Measurements from ENCODE around the gene CFAP221.

CFAP221 gene

GRCh38 chr2:119531292-119531691, 13.0 kb upstream of the CFAP221 start:
- in situ Hi-C loops (cut with MboI; ENCODE audit: low pct_unique_long_range_greater_than_20kb, low sequenced_read_pairs), result no loop called here
- DNase-seq, result peak; percentile 15

DNA sequence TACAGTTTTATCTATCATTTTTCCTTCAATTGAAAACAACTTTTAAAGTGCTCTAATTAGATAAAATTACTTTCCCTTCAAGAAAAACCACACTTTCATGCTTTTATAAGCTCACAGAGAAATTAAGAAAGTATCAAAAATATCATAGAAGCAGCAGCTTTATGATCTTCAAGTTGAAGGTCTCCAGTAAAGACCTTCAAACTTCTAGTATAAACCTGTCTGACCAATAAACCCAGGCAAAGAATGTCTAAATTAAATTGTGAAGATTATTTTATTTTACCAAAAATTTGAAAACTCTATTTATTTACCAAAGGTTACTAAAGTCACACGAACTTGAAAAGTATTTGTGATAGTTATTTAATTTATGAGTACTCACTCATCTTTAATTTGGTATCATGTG, 10.7 kb upstream of the CFAP221 start:
- DNase-seq, result no peak
- in situ Hi-C loops (cut with MboI; ENCODE audit: low pct_unique_long_range_greater_than_20kb, low sequenced_read_pairs), result no loop called here

GRCh38 chr2:119536211-119536610, 8.0 kb upstream of the CFAP221 start:
- no peak for DNase-seq

GRCh38 chr2:119536707-119537106, 7.5 kb upstream of the CFAP221 start:
- in situ Hi-C loops (cut with MboI; ENCODE audit: low pct_unique_long_range_greater_than_20kb, low sequenced_read_pairs), result no loop called here
- no peak for DNase-seq

More at GRCh38 chr2:119536211-119536610, 8.0 kb upstream of the CFAP221 start:
- in situ Hi-C loops (cut with MboI; ENCODE audit: low pct_unique_long_range_greater_than_20kb, low sequenced_read_pairs), result no loop called here

- in situ Hi-C loops (cut with MboI; ENCODE audit: low pct_unique_long_range_greater_than_20kb, low sequenced_read_pairs), result no loop called here
- DNase-seq, result no peak
These were observed 6.5 kb upstream of the CFAP221 start for GRCh38 chr2:119537792-119538191.

- DNase-seq, result no peak
- in situ Hi-C loops (cut with MboI; ENCODE audit: low pct_unique_long_range_greater_than_20kb, low sequenced_read_pairs), result no loop called here
These were observed 2.8 kb upstream of the CFAP221 start for GRCh38 chr2:119541476-119541875.

DNA sequence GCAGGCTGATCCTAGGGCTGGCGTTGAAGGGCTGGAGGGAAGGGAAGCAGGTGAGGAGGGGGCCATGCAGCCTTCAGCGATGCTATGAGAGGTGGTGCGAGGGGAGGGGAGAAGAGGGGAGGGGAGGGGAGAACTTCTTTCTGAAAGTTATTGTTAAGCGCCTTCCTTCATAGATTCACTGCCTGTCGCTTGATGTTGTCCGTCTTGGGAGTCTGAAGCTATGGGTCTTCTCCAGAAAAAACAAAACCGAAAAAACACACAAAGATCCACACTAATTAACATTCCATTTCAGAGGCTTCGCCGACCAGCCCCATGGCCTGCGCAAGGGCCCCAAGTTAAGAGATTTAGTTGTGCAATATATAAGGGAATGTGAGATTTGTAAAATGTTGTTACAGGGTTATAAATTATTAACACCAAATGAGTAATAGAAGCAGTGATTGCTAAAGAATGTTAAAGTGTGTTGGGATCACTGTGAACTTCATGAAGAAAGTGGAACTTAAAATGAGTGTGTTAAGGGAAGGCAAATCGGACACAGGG, 758 bp downstream of the CFAP221 start:
- in situ Hi-C loops (cut with MboI; ENCODE audit: low pct_unique_long_range_greater_than_20kb, low sequenced_read_pairs), result no loop called here
- no peak for DNase-seq

GRCh38 chr2:119545754-119546446, 1.7 kb downstream of the CFAP221 start:
- in situ Hi-C loops (cut with MboI; ENCODE audit: low pct_unique_long_range_greater_than_20kb, low sequenced_read_pairs), result no loop called here
- no peak for DNase-seq

DNA sequence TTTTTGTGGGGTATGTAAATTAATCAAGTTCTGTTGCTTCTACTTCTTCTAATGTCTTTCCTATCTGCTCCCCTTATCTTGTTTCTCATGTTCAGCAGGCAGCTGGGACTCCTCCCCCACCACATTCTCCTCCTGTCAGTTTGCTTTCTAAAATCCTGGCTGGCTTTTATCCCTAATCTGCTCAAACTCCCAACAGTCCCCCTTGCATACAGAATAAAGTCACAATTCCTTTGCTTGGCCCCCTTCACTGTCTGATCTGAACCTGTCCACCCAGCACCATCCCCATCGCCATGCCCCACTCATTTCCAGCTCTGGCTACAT, 2.2 kb downstream of the CFAP221 start:
- in situ Hi-C loops (cut with MboI; ENCODE audit: low pct_unique_long_range_greater_than_20kb, low sequenced_read_pairs), result no loop called here
- no peak for DNase-seq

DNA sequence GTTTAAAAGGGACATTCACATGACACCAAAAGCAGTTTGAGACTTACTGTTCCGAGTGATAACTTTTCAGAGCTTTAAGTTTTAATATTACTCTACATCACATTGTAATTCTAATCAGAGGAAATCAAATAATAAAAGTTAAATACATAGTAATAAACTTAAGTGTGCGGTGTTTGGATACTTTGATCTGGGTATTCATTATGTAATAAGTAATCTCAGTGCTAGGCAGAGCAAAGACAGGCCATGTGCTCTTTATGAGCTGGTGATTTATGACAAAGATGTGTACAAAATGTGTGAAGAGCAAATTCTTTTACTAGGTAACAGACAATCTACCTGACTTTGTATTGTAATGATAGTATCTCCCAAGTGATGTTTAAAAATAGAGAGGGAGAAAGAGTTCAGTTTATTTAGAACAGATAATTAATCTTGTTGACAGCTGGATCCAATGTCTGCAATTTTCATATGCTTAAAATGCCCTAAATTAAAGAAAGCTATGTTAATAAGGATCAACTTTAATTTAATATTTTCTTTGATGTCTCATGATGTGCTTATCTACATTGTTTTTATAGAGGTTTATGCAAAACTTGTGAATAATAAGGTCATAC, 4.4 kb downstream of the CFAP221 start:
- DNase-seq, result no peak
- in situ Hi-C loops (cut with MboI; ENCODE audit: low pct_unique_long_range_greater_than_20kb, low sequenced_read_pairs), result no loop called here

DNA sequence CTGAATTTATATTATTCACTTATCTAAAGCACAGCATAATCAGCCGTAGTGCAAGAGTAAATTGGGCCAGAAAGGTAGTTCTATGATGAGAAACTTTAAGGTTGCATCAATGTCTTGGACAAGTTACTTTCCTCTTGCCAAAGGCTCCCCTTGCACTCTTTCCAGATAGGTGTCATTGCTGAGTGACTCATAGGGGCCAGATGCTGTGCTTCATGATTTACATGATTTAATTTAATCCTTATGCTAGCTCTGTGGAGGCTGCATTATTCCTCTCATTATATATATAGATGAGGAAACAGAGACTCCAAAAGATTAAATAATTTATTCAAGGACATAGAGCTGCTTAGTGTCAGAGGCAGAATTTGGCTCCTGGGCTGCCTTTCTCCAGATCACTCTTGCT, 5.0 kb downstream of the CFAP221 start:
- no peak for DNase-seq

GRCh38 chr2:119550346-119550745, 6.1 kb downstream of the CFAP221 start:
- no peak for DNase-seq
- in situ Hi-C loops (cut with MboI; ENCODE audit: low pct_unique_long_range_greater_than_20kb, low sequenced_read_pairs), result no loop called here

More for the DNA sequence above, 5.0 kb downstream of the CFAP221 start:
- in situ Hi-C loops (cut with MboI; ENCODE audit: low pct_unique_long_range_greater_than_20kb, low sequenced_read_pairs), result no loop called here

DNA sequence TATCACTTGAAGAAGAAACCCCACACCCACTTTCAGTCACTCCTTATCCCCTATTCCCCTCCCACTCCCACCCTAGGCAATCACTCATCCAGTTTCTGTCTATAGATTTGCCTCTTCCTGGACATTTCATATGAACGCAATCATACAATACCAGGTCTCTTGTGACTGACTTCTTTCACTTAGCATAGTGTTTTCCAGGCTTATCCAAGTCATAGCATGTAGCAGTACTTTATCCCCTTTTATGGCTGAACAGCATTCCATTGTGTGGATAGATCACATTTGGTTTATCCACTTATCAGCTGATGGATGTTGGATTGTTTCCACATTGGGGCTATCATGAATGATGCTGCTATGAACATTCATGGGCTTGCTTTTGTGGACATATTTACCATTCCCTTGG, 6.6 kb downstream of the CFAP221 start:
- in situ Hi-C loops (cut with MboI; ENCODE audit: low pct_unique_long_range_greater_than_20kb, low sequenced_read_pairs), result no loop called here
- no peak for DNase-seq

DNA sequence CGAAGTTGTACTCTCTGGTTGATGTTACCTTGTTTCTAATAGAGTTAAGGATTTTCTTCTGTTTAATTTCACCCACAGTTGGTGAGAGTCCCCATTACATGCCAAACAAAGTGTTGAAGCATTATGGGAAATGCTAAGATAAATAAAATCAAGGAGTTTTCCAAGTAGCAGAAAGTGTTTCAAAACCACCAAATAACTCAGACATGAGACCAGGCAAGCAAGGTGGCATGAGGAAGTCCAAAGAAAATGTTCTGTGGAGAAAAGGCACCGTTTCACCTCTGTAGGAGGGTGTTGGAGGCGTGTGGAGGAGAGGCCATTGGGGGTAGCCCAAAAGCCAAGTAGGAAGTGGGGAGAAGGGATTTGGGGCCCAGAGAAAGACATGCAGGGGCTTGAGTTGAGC, 8.7 kb downstream of the CFAP221 start:
- in situ Hi-C loops (cut with MboI; ENCODE audit: low pct_unique_long_range_greater_than_20kb, low sequenced_read_pairs), result no loop called here
- peak; percentile 16 for DNase-seq

GRCh38 chr2:119553687-119554344, 9.6 kb downstream of the CFAP221 start:
- DNase-seq, result no peak
- in situ Hi-C loops (cut with MboI; ENCODE audit: low pct_unique_long_range_greater_than_20kb, low sequenced_read_pairs), result no loop called here

DNA sequence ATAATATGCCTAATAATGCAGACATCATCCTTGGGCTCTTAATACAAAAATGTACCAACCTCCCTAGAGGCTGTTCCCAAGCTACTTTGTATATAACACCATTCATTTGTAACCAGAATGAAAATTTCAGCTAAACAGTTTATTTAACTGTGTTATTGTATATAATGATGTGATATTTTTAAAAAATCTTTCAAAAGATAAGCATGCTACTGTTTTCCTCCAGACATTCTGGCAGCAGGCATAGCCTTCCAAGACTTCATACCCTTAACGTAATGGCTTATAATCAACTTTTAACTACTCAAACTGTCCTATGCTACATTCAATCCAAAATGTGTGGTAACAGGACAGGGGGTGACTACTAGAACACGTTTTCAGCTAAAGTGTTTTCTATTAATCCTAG, 21.2 kb downstream of the CFAP221 start:
- DNase-seq, result no peak
- in situ Hi-C loops (cut with MboI; ENCODE audit: low pct_unique_long_range_greater_than_20kb, low sequenced_read_pairs), result no loop called here

- no peak for DNase-seq
- in situ Hi-C loops (cut with MboI; ENCODE audit: low pct_unique_long_range_greater_than_20kb, low sequenced_read_pairs), result no loop called here
These were observed 23.0 kb downstream of the CFAP221 start for GRCh38 chr2:119567292-119567691.

DNA sequence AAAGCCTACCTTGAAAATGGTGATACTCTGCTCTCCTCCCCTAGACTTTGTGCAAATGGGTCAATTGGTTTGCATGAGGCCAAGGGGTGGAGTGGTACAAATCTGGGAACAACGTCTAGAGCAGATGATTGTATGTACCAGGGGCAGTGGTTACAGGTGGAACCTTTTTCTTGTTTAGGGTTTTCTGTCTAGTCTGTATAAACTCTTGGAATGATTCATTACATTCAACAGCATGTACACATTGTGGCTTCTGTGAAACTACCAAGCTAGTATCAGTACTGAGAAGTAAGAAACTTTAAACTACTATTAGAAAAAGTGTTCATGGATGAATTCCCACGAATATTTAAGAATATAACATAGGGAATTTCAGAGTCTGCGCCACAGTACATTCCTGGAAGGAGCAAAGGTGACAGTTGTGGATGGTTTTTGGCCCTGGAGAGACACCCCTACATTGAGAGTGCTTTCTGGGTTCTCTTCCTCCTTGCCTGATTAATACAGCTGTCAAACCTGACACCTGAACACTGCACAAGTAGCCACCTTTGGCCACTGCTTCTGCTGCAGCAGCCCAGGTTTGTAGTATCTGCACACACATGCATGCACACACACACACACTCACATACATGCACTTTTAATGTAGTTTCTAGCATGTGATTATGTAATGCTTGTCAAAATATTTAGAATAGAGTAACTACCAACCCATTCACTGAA, 30.0 kb downstream of the CFAP221 start:
- in situ Hi-C loops (cut with MboI; ENCODE audit: low pct_unique_long_range_greater_than_20kb, low sequenced_read_pairs), result no loop called here
- no peak for DNase-seq

DNA sequence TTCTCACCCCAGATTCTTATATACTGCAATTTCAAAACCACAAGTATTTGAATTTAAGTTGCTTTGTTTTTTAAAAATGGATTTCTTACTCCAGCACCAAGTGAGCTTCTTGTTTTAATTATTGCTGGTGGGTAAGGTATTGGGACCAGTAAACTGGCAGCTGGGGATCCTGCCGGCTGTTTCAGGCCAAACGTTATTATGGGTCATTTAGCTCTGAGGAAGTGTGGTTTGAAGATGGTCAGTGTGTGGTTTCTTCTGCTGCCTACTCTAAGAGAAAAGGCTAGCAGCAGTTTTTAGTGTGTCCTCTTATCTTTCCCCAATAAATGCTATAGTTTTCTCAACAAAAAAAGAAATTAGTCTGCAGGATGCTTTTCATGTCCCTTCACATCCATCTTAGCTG, 30.6 kb downstream of the CFAP221 start:
- DNase-seq, result no peak
- in situ Hi-C loops (cut with MboI; ENCODE audit: low pct_unique_long_range_greater_than_20kb, low sequenced_read_pairs), result no loop called here

DNA sequence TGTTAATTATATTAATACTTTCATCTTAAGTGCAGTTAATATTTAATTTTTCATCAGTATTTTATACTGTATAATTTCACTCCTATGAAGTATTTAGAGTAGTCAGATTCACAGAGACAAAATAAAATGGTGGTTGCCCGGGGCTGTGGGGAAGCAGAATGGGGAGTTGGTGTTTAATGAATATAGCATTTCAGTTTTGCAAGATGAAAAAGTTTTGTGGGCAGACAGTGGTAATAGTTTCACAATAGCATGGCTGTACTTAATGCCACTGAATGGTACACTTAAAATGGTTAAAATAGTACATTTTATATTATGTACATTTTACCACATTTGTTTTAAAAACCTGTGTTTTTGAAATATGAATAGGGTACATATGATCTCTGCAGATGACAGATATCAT, 31.2 kb downstream of the CFAP221 start:
- DNase-seq, result no peak
- in situ Hi-C loops (cut with MboI; ENCODE audit: low pct_unique_long_range_greater_than_20kb, low sequenced_read_pairs), result no loop called here

Measured in KBM-7 (cell line).